Gastrocnemius medialis (tissue), 4 donors: ENCODE data around the gene SIM1.

Source experiments
- POLR2A ChIP-seq, 2 donors: fragments of 450-650 bp; IDR thresholded peaks; one replicate each; pipeline ENCODE4 v1.6.1; 2017; ENCODE audit warnings: antibody characterized with exemption in 2 of 2, mild to moderate bottlenecking in 2 of 2, moderate library complexity in 2 of 2
- TF ChIP-seq, protein P1 (sequence below), 5 experiments: fragments of 450-650 bp in 3 of 5; fragments of 200-600 bp in 2 of 5; sonication (generic) in 2 of 5; IDR thresholded peaks in 4 of 5; conservative IDR thresholded peaks in 1 of 5; 1 replicate in 4 of 5; 2 replicates in 1 of 5; pipeline ENCODE4 v1.5.1; 2016 to 2019; ENCODE audit warnings: antibody characterized with exemption in 5 of 5, mild to moderate bottlenecking in 3 of 5, moderate library complexity in 3 of 5

DNA sequence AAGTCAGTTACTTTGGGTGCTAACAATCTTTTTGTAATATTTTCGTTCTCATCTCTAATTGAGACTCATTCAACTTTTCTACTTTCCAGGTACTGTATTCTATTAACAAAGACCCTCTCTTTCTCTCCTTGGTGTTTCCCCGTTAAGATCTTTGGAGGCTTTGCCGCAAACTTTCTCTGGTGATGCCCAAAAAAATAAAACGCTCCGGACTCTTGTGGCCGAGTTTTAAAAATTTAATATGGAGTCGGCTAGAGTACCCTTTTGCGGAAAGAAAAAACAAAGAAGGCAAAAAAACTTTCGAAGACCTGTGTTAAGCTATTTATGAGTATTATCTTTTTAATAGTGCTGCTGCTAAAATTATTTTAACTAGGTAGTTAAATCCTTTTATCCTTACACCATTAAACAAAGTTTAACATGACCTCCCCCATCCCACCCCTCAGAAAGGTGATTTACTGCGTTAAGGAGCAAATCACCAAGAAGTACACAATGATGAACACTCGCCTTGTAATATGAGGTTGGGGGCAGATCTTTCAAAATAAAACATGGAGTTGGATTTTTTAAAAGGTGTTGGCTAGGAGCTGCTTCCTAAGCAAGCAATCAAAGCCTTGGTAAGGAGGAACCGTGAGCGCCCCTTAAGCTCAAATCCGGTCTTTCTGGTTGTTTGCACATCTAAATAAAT, 10.0 kb downstream of the SIM1 start:
- TF ChIP-seq, protein P1, sequence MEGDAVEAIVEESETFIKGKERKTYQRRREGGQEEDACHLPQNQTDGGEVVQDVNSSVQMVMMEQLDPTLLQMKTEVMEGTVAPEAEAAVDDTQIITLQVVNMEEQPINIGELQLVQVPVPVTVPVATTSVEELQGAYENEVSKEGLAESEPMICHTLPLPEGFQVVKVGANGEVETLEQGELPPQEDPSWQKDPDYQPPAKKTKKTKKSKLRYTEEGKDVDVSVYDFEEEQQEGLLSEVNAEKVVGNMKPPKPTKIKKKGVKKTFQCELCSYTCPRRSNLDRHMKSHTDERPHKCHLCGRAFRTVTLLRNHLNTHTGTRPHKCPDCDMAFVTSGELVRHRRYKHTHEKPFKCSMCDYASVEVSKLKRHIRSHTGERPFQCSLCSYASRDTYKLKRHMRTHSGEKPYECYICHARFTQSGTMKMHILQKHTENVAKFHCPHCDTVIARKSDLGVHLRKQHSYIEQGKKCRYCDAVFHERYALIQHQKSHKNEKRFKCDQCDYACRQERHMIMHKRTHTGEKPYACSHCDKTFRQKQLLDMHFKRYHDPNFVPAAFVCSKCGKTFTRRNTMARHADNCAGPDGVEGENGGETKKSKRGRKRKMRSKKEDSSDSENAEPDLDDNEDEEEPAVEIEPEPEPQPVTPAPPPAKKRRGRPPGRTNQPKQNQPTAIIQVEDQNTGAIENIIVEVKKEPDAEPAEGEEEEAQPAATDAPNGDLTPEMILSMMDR (IDR thresholded peaks at IDR 0.05 in 4 of 5, conservative IDR thresholded peaks at IDR 0.05 in 1 of 5), result no peak
- no peak for TF ChIP-seq POLR2A (IDR thresholded peaks at IDR 0.05)
